Measurements from ENCODE around the gene WDR1. TPM values are rescaled to one million over a fixed set of nuclear protein-coding genes. Genes with fewer than 3 reads are reported as not detected.

Gene WDR1
- total and polyA plus RNA-seq, 2 donors (not counting 1 experiment from before 2014, with no cell fraction given): 331 to 751 TPM

DNA sequence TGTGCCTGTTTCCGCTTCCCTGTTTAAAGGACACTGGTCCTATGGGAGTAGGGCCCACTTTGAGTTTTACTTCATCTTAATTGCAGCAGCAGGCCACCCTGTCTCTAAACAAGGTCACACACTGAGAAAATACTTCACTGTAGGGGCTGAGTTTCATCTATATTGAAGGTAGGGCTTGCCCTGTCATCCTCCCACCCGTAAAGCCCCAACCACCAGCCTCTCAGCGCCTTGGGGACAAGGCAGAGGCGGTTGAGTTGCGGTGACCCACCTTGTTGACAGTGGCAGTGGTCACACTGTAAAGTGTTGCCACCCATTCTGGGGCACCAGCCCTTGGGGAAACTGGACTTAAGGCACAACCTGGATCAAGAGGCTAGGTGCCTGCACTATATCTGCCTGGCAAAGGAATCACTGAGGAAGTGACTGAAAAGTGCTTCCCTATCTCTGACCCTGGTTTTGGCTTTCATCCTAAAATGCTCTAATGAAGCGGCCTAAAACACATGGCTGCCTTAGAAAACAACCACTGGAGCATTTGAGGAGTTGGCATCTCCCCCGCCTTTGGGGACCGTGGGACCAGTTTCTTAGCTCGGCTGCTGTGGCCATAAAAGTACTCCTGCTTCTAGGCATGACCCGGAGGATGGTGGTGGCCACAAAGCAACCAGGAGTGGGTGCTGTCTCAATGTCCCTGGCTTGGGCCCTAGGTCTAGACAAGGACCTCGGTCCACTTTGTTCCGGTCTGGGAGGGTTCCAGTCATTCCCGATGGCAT is 7.8 kb upstream of the WDR1 start:
- Histone ChIP-seq H3K4me3 (replicated peaks in 1 of 4; ENCODE audit: control extremely low read depth in 1 of 4, insufficient read depth in 1 of 4, low read depth in 3 of 4, low read length in 4 of 4) (no peak overlapping the region), H3K79me2 (ENCODE audit: control insufficient read depth, insufficient read depth, low read length) (no peaks in the 10 kb centered on the region), H2AFZ (ENCODE audit: low read length) (no peak overlapping the region), H4K20me1 (ENCODE audit: control insufficient read depth, extremely low read depth, insufficient read depth, low read length) (no peaks in the 10 kb centered on the region), H3K4me1 (ENCODE audit: control insufficient read depth, extremely low read depth, insufficient read depth, low read length) (peaks cover 2% of the 10 kb centered on the region), H3K4me2 (ENCODE audit: extremely low read depth, insufficient read depth, low read length) (no peak overlapping the region), H3K27ac (ENCODE audit: insufficient read depth, low read length) (no peak overlapping the region), H3K27me3 (ENCODE audit: control insufficient read depth, insufficient read depth, low read length) (no peaks in the 10 kb centered on the region), H3K9ac (ENCODE audit: insufficient read depth, low read length) (no peak overlapping the region), H3K36me3 (ENCODE audit: control insufficient read depth, insufficient read depth, low read length) (no peaks in the 10 kb centered on the region), H3K9me3 (ENCODE audit: control insufficient read depth, insufficient read depth, low read depth, low read length) (no peaks in the 10 kb centered on the region)
- no peak for TF ChIP-seq CTCF (conservative IDR thresholded peaks at IDR 0.05 in 1 of 2, IDR thresholded peaks at IDR 0.05 in 1 of 2; ENCODE audit: low read depth in 1 of 2, low read length in 2 of 2)
- TF ChIP-seq EZH2 (IDR thresholded peaks at IDR 0.05; ENCODE audit: low read length, missing control alignments): no peak
- no peak for DNase-seq (ENCODE audit: low read depth in 2 of 2)

- Histone ChIP-seq H3K27ac (ENCODE audit: insufficient read depth, low read length) (no peak overlapping the region), H3K4me2 (ENCODE audit: extremely low read depth, insufficient read depth, low read length) (no peak overlapping the region), H3K79me2 (ENCODE audit: control insufficient read depth, insufficient read depth, low read length) (no peaks in the 10 kb centered on the region), H2AFZ (ENCODE audit: low read length) (no peak overlapping the region), H3K9me3 (ENCODE audit: control insufficient read depth, insufficient read depth, low read depth, low read length) (no peaks in the 10 kb centered on the region), H3K9ac (ENCODE audit: insufficient read depth, low read length) (no peak overlapping the region), H3K27me3 (ENCODE audit: control insufficient read depth, insufficient read depth, low read length) (no peaks in the 10 kb centered on the region), H4K20me1 (ENCODE audit: control insufficient read depth, extremely low read depth, insufficient read depth, low read length) (no peaks in the 10 kb centered on the region), H3K36me3 (ENCODE audit: control insufficient read depth, insufficient read depth, low read length) (no peaks in the 10 kb centered on the region), H3K4me1 (ENCODE audit: control insufficient read depth, extremely low read depth, insufficient read depth, low read length) (peaks cover 2% of the 10 kb centered on the region), H3K4me3 (replicated peaks in 1 of 4; ENCODE audit: control extremely low read depth in 1 of 4, insufficient read depth in 1 of 4, low read depth in 3 of 4, low read length in 4 of 4) (no peak overlapping the region)
- TF ChIP-seq EZH2 (IDR thresholded peaks at IDR 0.05; ENCODE audit: low read length, missing control alignments) (no peak), CTCF (conservative IDR thresholded peaks at IDR 0.05 in 1 of 2, IDR thresholded peaks at IDR 0.05 in 1 of 2; ENCODE audit: low read depth in 1 of 2, low read length in 2 of 2) (no peak)
- peak; percentile 46 to 49 for DNase-seq (ENCODE audit: low read depth in 2 of 2)
Measured at GRCh38 chr4:10123227-10124101, 6.9 kb upstream of the WDR1 start.

DNA sequence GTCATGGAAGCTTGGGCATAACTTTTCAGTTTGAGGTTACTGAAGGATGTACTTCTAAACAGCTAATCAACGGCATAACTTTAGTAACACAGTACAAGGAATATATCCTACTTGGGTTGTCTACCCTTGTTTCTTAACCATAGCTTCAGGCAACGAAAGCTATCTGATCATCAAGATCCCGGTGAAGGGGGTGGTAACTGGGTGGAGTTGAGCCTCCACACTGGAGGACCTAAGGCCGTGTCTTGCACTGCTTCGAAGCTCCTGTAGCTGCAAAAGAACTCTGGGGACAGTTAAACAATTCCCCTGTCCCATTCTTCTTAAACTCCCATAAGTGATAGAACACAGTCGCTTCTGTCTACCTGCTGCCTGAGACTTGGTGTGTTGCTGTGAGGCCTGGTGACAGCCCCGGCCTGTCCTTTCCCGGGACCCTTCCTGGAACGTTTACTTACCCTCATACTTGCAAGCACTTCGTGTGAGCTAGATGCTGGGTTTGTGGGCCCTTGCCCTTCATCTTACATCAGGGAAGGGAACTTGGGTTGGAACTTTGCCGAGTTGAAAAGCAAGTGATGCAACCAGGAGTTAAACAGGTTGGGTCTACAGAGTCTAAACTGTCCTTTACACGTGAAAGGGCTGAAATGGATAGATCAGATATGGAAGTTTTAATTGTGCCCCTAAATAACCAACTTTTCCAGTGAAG is 5.8 kb upstream of the WDR1 start:
- Histone ChIP-seq H3K27ac (ENCODE audit: insufficient read depth, low read length) (no peak overlapping the region), H3K4me3 (replicated peaks in 1 of 4; ENCODE audit: control extremely low read depth in 1 of 4, insufficient read depth in 1 of 4, low read depth in 3 of 4, low read length in 4 of 4) (no peak overlapping the region), H3K9me3 (ENCODE audit: control insufficient read depth, insufficient read depth, low read depth, low read length) (no peaks in the 10 kb centered on the region), H3K4me1 (ENCODE audit: control insufficient read depth, extremely low read depth, insufficient read depth, low read length) (peaks cover 2% of the 10 kb centered on the region), H3K4me2 (ENCODE audit: extremely low read depth, insufficient read depth, low read length) (no peak overlapping the region), H3K36me3 (ENCODE audit: control insufficient read depth, insufficient read depth, low read length) (no peaks in the 10 kb centered on the region), H3K79me2 (ENCODE audit: control insufficient read depth, insufficient read depth, low read length) (no peaks in the 10 kb centered on the region), H3K27me3 (ENCODE audit: control insufficient read depth, insufficient read depth, low read length) (no peaks in the 10 kb centered on the region), H3K9ac (ENCODE audit: insufficient read depth, low read length) (no peak overlapping the region), H4K20me1 (ENCODE audit: control insufficient read depth, extremely low read depth, insufficient read depth, low read length) (no peaks in the 10 kb centered on the region), H2AFZ (ENCODE audit: low read length) (no peak overlapping the region)
- TF ChIP-seq EZH2 (IDR thresholded peaks at IDR 0.05; ENCODE audit: low read length, missing control alignments): no peak
- TF ChIP-seq CTCF (conservative IDR thresholded peaks at IDR 0.05 in 1 of 2, IDR thresholded peaks at IDR 0.05 in 1 of 2; ENCODE audit: low read depth in 1 of 2, low read length in 2 of 2): no peak
- no peak for DNase-seq (ENCODE audit: low read depth in 2 of 2)
